Stimulated activated CD4-positive, alpha-beta T cell treated with anti-CD3 and anti-CD28 coated beads, TNF-alpha, amount 100 ng/mL, for 24 hours (primary cell): ENCODE data around the gene SPO11.
A peak's percentile ranks its signal among the peaks of the same experiment; 100 is the strongest.

ENCODE experiments used
- DNase-seq, 3 experiments: peaks; one replicate each; pipeline ENCODE4 v3.0.0-alpha.2; 2020; ENCODE audit warnings: low read depth in 3 of 3

Gene SPO11

DNA sequence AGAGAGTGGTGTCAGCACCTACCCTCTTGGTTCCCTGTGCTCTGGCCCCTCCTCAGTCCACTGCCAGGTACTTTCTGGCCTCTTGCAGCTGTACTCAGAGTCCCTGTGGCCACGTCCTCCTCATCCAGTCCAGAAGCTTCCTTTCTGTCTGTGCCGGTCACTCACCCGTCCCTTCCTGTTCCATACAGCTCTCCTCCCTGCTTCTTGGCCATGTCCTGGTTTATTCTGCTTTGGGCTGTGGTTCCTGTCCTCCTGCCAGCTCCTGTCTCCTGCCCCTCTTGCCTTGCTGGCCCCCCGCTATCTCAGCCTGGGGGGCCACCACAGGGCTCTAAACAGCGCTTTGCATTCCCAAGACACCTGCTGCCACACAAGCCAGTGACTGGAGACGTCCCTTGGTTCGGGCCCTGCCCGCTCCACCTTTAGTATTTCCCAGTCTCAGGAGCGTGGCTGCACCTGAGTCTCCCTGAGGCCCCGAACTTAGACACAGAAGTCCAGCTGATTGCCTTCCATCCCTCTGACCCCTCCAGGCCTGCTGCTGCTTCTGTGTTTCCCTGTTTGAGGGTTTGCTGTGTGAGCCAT lies 46.1 kb downstream of the SPO11 start:
- DNase-seq, result no peak

DNA sequence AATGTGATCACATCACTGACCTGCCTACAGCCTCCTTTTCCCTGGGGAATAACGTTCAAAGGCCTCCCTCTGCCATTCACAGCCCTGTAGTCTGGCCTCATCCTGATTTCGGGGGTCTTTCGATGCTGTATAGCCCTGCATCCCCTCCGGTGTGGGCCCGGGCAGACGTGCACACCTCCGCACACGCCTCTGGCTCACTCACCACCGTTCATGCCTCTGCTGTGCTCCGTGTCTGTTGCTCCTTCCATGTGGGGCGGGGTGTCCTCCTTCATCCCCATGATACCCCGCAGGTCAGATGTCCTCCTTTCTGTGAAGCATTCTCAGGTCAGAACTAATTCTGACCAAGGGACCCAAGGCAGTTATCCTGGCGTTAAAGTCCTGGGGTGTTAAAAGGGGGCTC lies 47.7 kb downstream of the SPO11 start:
- no peak for DNase-seq

DNA sequence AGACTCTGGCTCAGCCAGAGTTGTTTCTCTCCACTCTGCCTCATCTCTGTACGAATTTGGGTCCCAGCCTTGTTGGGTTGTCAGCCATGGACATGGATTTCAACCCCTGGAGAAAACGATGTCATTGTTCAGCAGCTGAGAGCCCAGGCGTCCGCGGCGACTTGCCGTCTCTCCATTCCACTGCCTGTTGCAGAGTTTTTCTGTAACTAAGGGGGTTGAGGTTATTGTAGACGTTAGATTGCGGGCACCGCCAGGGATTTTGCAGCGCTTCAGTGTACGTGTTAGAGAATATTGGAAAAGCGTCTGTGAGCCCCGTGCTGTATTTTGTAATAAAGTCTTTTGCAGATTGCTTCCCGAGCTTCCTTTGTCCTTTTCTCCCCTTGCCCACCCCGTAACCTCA lies 48.5 kb downstream of the SPO11 start:
- no peak for DNase-seq

DNA sequence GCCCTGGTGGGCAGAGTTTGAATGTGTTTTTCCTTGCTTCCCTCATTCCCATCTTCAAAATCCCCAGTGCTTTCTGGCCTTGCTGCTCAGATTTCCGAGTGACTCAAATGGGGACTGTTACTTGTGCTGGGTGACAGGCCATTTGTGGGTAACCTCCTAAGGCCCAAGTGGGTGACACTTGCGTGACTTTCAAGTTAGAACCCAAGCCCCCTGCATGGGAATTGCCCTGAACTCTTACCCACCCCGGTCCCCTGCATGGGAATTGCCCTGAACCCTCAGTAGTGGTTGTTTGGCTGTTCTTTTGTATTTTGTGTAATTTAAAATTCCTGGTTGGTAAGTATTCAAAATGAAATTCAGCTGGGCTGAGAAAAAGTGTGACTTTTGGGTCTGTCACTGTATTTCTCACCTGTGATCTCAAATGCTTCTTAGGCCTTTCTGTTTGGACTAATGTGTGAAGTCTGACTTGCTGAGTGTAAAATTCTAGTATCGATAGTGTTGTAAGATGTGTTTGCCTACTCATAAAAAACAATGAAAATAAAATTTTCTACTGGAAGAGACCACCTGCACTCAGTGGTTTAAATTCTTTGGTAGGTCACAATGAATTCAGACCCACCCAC lies 49.2 kb downstream of the SPO11 start:
- no peak for DNase-seq

DNA sequence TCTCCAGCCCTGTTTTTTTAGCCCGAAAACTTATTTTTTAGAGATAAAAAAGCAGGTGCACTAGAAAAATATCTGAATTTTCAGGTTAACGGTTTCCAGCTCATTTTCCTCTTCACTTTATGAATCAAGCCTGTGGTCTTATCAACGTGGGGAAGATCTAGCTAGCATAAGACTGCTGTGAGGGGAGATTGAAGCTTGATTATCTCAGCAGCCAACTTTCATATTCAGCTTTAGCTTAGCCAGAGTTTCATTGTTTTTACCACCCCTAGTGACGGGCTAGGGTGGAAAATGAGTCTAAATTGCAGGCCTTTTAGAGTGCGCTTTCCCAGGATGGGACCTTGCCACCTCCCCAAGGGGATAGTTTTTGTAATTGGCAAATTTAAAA lies 49.7 kb downstream of the SPO11 start:
- DNase-seq, result no peak

DNA sequence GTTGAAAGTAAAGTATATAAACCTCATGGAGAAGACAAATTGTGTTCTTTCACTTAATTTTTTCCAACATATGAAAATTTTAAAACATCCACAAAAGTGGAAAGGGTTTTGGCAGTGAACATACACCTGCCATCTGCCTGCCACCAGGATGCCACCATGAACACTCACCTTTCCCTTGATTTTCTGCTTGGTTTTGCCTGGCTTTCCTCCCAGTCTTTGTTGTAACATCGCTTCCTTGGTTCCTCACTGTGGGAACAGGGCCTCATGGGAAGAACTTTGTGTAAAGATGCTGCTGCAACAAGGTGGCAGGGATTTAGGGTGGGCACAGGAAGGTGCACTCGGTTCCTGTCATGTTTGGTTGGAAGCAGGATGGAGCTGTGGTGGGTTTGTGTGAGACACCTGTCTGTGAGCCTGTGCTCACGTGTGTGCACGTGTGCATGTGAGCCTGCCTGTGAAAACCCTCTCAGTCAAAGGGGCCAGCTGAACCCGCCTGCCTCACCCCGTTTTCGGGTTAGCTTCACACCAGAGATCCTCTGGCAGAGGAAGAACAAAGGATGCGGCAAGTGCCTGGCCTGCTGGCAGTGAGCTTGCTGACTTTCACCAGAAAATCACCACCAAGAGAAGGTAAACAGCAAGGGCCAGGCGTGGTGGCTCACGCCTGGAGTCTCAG lies 50.6 kb downstream of the SPO11 start:
- no peak for DNase-seq

DNA sequence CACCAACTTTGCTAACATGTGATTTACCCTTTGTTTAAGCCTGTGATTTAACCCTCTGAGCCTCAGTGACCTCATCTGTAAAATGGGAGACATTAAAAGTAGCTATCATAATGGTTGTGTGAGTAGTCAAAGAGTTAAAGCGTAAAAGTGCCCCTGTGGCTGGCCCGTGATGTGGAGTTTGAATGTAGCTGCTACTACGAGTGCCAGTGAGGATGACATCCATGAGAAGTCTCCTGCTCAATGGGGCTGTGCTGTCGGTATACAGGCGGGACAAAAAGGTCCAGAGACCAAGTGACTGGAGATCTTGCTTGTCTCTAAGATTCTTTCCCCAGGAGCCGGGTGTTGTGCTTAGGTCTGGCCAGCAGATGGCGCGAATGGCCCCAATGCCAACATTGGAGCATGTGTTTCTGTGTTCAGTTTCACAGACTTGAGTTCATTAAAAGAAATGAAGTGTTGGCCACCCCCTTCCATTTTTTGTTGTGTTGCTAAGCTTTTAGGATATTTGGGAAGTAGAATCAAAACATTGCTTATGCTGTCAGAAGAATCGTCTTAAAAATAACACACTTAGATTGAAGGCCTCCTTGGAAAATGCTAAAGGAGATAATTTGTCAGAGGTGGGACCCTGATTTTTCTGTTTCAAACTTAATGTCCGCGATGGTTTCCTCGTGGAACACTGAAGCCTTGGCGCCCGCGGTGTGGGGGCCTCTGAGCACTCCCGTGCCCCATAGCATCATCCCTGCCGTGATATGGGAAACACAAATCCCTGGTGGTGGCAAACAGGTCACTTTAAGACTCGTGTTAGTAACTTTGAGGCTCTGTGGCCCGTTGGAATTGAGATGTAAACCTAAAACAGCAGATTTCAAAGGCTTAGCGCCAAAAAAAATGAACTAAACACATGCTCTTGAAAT lies 52.2 kb downstream of the SPO11 start:
- DNase-seq, result peak in 2 of 3 experiments; percentile 76 to 82

DNA sequence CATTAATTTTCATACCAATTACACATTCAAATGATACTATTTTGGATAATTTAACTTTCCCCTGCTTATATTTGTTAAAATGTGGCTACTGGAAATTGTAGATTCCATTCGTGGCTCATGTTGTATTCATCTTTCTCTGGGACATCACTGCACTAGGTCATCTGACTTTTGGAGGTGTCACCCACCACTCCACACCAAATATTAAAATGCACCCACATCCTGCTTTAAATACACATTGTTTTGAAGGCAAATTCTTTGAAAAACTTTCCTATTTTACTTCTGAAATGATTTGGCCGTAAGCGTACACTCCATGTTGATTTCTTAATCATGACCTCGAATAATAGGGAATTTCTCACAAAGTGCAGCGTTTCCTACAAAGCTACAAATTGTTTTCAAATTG lies 52.9 kb downstream of the SPO11 start:
- no peak for DNase-seq

DNA sequence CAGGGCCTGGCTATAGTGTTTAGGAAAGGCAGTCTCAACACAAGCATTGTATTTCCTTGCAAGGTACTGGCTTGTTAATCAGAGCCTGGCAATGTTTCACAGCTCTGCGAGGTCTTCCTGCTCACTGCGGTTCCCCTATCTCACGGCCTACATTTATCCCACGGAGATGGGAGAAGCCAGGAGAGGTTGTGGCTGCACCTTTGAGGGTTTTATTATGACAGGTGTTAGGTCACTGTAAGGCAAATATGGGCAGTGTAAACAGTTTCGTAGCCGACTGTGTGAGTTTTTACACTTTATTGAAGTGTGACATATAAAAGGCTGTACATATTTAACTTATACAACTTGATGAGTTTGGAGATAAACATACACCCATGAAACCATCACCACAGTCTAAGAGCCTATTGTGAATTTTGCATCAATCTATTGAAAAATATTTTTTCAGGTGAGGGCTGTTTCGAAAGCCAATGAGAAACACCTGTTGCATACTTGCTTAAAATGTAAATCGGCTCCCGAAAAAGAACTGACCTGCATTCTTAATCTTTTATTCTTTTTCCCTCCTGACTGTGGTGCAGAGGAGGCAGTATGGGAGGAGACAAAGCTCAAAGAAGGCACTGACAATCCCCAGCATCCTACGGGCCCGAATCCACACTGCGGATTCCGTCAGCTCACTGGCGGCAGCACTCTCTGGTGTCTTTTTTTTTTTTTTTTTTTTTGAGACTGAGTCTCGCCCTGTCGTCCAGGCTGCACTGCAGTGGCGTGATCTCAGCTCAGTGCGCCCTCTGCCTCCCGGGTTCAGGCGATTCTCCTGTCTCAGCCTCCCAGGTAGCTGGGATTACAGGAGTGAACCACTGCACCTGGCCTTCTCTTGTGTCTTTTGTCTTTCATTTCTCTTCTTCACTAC lies 54.1 kb downstream of the SPO11 start:
- no peak for DNase-seq

DNA sequence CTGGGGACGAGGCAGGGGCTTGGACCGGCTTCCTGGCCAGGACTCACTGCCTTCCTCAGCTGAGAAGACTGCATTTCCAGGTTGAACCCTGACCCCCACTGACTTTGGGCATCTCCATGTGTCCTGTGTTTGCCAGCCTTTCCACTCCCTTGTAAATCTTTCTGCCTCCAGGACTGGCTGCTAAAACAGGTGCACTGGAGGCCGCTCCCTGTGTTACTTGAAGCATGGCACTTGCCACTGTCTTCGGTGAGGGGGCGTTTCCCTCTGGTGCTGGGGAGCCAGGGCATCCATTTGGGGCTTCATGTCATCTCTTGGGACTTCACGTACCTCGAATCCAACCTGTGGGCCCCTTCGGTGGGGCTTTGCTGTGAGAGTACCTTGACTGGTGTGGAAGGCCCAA lies 54.9 kb downstream of the SPO11 start:
- no peak for DNase-seq

DNA sequence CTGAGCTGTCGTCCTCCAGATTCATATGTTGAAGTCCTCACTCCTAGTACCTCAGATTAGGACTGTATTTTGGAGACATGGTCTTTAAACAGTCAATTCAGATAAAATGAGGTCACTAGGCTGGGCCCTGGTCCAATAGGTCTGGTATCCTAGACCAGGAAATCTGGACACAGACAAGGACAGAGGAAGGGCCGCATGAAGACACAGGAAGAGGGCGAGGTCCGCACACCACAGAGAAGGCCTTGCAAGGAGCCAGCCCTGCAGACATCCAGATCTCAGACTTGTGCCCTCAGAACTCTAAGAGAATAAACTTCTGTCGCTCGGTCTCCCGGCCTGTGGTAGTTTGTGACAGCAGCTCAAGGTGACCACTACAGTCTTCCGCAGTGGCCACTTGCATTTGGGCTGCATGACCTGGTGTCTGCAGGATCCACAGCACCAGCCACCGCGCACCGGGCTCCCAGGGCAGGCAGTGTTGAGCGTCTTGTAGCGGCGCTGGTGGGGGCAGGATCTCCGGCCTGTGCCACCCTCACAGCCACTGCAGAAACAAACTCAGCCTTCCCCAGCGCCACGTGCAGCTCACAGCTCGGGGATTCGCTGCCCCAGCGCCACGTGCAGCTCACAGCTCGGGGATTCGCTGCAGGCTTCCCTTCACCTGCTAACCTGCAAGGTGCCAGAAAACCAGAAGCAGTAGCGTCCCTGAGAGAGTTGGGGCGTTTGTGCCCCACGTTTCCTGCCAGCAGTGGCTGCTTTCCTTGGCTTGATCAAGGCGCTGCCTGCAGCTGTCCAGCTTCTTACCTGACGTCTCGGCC lies 55.6 kb downstream of the SPO11 start:
- DNase-seq, result no peak

DNA sequence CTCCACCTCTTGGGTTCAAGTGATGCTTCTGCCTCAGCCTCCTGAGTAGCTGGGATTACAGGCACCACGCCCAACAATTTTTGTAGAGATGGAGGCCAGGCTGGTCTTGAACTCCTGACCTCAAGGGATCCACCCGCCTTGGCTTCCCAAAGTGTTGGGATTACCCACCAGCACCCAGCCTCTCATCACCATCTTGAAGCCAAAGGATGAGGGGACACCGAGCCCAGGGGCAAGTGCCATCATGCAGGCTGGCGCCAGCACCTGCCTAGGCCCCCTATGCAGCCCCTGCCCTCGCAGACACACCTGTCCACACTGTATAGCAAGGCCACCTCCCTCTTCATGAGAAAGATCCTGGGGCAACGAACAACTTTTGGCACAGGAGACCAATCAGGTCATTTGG lies 56.3 kb downstream of the SPO11 start:
- no peak for DNase-seq

DNA sequence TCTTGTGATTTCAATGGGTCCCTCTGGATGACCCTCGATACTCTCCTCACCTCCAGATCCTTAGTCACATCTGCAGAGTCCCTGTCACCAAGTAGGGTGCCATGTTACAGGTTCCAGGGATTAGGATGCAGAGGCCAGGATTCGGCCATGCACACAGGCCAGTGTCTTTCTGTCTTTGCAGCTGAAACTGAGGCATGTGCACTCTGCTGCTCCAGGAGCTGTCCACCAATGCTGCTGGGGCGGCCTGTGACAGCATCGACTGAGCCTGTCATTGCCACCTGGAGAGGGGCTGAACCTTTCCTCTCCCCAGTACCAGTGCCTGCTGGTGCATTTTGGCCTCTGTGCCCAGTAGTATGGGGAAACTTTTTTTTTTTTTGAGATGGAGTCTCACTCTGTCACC lies 57.2 kb downstream of the SPO11 start:
- no peak for DNase-seq

DNA sequence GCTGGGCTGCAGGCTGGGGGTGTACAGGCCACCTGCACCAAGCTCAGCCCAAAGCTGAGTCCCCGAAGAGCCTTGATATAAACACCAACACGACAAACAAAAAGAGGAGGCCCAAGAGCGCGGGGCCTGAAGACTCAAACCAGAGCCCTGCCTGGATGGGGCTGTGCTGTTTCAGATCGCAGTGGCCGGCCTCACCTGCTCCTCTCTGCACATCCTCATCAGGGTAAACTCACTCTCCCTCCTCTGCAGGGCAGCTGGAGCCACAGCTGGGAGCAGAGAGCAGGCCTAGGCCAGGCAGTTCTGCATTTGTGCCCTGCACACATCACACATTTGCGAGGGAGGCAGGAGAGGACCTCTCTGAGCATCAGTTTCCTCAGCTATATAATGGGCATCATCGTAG lies 57.9 kb downstream of the SPO11 start:
- no peak for DNase-seq

DNA sequence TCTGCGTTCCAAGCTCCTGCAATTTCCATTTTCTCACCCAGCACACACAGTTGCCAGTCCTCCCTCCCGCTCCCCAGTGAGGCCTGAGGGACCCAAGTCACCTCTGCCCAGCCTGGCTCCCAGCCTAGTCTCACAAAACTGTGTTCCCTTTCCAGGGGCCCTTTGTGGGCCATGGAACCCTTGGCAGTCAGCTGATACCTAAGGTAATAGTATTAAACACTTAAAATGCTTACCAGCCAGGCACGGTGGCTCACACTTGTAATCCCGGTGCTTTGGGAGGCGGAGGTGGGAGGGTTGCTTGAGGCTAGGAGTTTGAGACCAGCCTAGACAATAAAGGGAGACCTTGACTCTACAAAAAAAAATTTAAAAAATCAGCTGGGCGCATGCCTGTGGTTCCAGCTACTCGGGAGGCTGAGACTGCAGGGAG lies 58.4 kb downstream of the SPO11 start:
- no peak for DNase-seq

DNA sequence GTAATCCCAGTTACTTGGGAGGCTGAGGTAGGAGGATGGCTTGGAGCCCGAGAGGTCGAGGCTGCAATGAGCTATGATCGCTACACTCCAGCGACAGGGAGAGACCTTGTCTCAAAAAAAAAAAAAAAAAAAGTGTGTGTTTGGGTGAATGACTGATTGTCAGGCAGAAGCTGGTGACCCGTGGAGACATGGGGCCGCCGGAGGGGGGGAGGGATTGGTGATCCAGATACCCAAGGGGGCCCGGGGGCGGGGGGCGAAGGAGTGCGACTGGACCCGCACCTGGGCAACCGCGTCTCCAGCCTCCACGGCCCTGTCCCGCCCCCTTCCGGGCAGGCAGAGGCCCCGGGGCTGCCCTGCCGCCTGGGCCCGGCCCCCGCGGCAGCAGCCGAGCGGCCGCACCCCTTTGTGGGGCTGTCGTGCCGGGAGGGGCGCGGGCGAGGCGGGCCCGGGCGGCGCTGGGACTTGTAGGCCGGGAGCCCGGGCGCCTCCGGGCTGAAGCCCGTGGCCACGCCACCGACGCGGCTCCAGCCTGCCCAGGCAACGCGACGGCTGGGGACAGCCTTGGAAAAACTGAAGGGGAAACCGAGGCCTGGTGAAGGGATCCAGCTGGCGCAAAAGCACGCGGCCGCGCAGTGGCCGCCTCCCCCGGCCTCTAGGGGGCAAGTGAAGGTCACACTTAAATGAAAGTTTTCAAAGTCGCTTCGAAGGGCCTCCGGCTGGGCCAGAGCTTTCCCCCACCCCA lies 59.5 kb downstream of the SPO11 start:
- peak in 1 of 3 experiments; percentile 70 for DNase-seq

DNA sequence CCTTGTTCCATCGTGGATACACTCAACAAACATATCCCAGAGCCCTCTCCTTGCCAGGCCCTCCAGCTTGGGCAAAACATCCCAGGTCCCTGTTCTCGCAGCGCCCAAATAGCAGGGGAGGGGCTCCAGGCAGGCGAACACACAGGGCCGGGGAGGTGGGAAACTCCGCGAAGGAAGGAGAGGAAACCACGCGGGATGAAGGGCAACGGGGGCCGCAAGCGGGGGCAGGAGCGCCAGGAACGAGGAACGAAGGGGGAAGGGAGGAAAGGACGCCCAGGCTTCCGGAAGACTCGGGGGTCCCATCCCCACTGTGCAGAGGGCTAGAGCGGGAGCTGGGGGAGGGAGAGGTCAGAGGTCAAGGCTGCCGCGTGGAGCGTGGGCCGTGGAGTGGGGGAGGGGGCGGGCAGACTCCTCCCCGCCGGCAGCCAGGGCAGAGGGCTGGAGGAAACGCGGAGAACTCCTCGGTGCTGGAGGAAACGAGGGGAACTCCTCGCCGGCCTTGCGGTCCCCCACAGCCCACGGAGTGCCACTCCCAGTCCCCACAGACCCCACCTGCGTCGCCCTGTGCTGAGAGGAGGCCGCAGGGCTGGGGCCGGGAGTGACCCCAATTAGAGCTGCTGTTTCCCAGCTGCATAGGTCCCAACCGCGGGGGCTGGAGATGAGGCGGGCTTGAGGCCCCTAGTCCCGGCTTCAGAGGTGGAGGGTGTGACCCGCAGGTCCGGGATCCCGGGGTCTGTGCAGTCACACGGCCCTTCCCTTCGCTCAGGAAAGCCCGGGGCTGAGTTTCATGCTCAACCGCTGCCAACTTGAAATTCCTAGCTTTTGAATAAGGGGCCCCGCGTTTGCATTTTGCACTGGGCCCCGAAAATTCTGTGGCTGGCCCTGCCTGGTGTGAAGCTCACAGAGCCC lies 60.3 kb downstream of the SPO11 start:
- peak in 1 of 3 experiments; percentile 71 for DNase-seq

DNA sequence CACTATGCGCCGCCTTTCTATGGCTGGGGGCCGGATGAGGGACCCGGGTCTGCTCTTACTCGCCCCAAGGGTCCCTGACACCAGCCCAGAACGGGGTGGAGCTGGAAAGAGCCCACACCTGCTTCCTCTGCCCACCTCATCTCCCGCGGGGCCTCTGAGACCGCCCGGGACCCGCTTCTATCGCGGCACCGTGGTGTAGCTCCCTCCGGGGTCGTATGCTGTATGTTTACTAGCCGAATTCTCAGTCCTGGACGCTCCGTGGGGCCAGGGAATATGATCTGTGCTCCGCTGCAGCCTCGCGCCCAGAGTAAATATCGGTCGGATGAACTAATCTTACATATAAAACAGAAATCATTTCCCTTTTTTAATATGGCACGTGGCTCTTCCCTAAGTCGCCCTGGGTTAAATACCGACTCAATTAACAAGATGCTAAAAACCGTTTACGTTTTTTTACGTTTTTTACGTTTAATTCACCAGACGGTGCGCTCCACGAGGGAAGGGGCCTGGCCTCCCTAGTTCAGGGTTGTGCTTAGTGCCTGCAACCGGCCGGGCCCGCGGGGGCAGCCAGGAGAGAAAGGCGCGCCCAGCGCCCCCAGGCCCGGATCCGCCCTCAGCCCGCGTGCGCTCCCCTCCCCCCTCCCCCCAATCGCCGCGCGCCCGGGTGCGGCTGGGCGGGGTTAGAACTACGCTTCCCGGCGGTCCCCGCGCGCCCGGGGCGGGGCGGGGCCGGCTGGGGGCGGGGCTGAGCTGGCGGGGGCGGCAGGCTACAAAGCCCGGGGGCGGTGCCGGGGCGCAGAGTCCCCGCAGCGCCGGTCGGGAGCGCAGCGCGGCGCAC lies 61.2 kb downstream of the SPO11 start, which contains the start of gene RBM38:
RBM38 (plus strand) TSS at position 793 of the 835 bp plus-strand sequence. CDS start 186 bp downstream, outside the sequence.
- DNase-seq, result peak; percentile 60 to 81 (median 75)
